ENCODE measurements around the gene CCDC190.
A peak's percentile ranks its signal among the peaks of the same experiment; 100 is the strongest.
"Not testable (repeated sequence)": the region's sequence is repeated elsewhere in the genome, so short reads cannot be mapped to it uniquely, and the experiment has no call there.

CCDC190 gene

GRCh38 chr1:162861101-162861500 lies at the start of gene CCDC190:
Gene CCDC190, minus strand, starts transcription at chr1:162861175. Its CDS starts 1,529 bp downstream, at chr1:162859646.
- no peak for DNase-seq

GRCh38 chr1:162910161-162910560 lies 49.2 kb upstream of the CCDC190 start:
- DNase-seq, result no peak

GRCh38 chr1:162908780-162909179 lies 47.8 kb upstream of the CCDC190 start:
- DNase-seq, result no peak

GRCh38 chr1:162908236-162908635 lies 47.3 kb upstream of the CCDC190 start:
- no peak for DNase-seq

GRCh38 chr1:162906485-162906884 lies 45.5 kb upstream of the CCDC190 start:
- no peak for DNase-seq

- no peak for DNase-seq
Measured at GRCh38 chr1:162905174-162906158, 44.5 kb upstream of the CCDC190 start.

GRCh38 chr1:162904579-162904978 lies 43.6 kb upstream of the CCDC190 start:
- no peak for DNase-seq

- DNase-seq, result no peak
Measured at GRCh38 chr1:162904023-162904422, 43.0 kb upstream of the CCDC190 start.

GRCh38 chr1:162903246-162903645 lies 42.3 kb upstream of the CCDC190 start:
- DNase-seq, result no peak

GRCh38 chr1:162902416-162902815 lies 41.4 kb upstream of the CCDC190 start:
- DNase-seq, result no peak

GRCh38 chr1:162901243-162901642 lies 40.3 kb upstream of the CCDC190 start:
- no peak for DNase-seq

- DNase-seq, result no peak
Measured at GRCh38 chr1:162899422-162900146, 38.6 kb upstream of the CCDC190 start.

GRCh38 chr1:162893612-162893908 lies 32.6 kb upstream of the CCDC190 start:
- no peak for DNase-seq

- no peak for DNase-seq
Measured at GRCh38 chr1:162892906-162893611, 32.1 kb upstream of the CCDC190 start.

- no peak for DNase-seq
Measured at GRCh38 chr1:162889989-162890388, 29.0 kb upstream of the CCDC190 start.

GRCh38 chr1:162886705-162887104 lies 25.7 kb upstream of the CCDC190 start:
- DNase-seq, result no peak

- DNase-seq, result no peak
Measured at GRCh38 chr1:162885265-162885664, 24.3 kb upstream of the CCDC190 start.

GRCh38 chr1:162884831-162885230 lies 23.9 kb upstream of the CCDC190 start:
- DNase-seq, result no peak

GRCh38 chr1:162882248-162882674 lies 21.3 kb upstream of the CCDC190 start:
- DNase-seq, result no peak

GRCh38 chr1:162881590-162881989 lies 20.6 kb upstream of the CCDC190 start:
- no peak for DNase-seq

GRCh38 chr1:162880617-162881016 lies 19.6 kb upstream of the CCDC190 start:
- not testable (repeated sequence) for DNase-seq

- peak; percentile 60 for DNase-seq
Measured at GRCh38 chr1:162878000-162878596, 17.1 kb upstream of the CCDC190 start.

- DNase-seq, result no peak
Measured at GRCh38 chr1:162877412-162877811, 16.4 kb upstream of the CCDC190 start.
